Activated CD8-positive, alpha-beta T cell treated with anti-CD3 and anti-CD28 coated beads for 36 hours (primary cell): Measurements from ENCODE around the gene TECTB. TPM values are rescaled to one million over a fixed set of nuclear protein-coding genes. Genes with fewer than 3 reads are reported as not detected.
A peak's percentile ranks its signal among the peaks of the same experiment; 100 is the strongest.

Source experiments
- ATAC-seq: fragments of 200-7000 bp; cut with Tn5 transposase; one replicate; pipeline ENCODE4 v1.10.0; 2021; ENCODE audit warnings: mild to moderate bottlenecking, moderate library complexity
- CTCF ChIA-PET: fragments of 350-600 bp; sonication (Branson Sonifier 250); formaldehyde crosslinking; loops from one replicate; lab custom pipeline; 2021; ENCODE audit warnings: antibody characterized with exemption; lab: Charles Lee
- POLR2A ChIA-PET: fragments of 350-600 bp; sonication (Branson Sonifier 250); formaldehyde crosslinking; loops from one replicate; lab custom pipeline; 2021; ENCODE audit warnings: antibody characterized with exemption; lab: Charles Lee
- DNase-seq: peaks from one replicate; pipeline ENCODE4 v3.0.0-alpha.2; 2020
- H3K27ac Mint-ChIP-seq: one replicate; pipeline ENCODE4 v1.8.0; 2021; ENCODE audit warnings: mild to moderate bottlenecking, mixed read lengths
- H3K27me3 Mint-ChIP-seq: one replicate; pipeline ENCODE4 v1.8.0; 2021; ENCODE audit warnings: mixed read lengths
- H3K36me3 Mint-ChIP-seq: one replicate; pipeline ENCODE4 v1.8.0; 2021; ENCODE audit warnings: low read depth, mixed read lengths
- H3K4me1 Mint-ChIP-seq: one replicate; pipeline ENCODE4 v1.8.0; 2021; ENCODE audit warnings: low read depth, mixed read lengths
- H3K4me3 Mint-ChIP-seq: one replicate; pipeline ENCODE4 v1.8.0; 2021; ENCODE audit warnings: mild to moderate bottlenecking, moderate library complexity, mixed read lengths
- H3K9me3 Mint-ChIP-seq: one replicate; pipeline ENCODE4 v1.8.0; 2021; ENCODE audit warnings: mixed read lengths
- CTCF ChIP-seq: fragments of 200-600 bp; IDR thresholded peaks from one replicate; pipeline ENCODE4 v1.8.0; 2022; ENCODE audit warnings: antibody characterized with exemption, mild to moderate bottlenecking
- intact Hi-C: fragments of 100-400 bp; cut with micrococcal nuclease; formaldehyde crosslinking; loops from one replicate; pipeline ENCODE4 v1.10.0; 2022
- total RNA-seq, 2 experiments: library from RNA; stranded (reverse); gene quantifications; one replicate each; pipeline ENCODE4 v1.2.3, GENCODE V29; 2021

The TECTB gene
- total RNA-seq, 2 experiments from 2014 or later, result not detected

- no peaks in the 10 kb centered on the region for H3K9me3 Mint-ChIP-seq
- ATAC-seq, result no peak
- CTCF ChIA-PET, result interaction anchor here (1.0 to 1.5 kb wide), 2 partner anchors 49 to 161 kb away, joined by 3 to 5 read pairs; no protein-coding TSS in a partner anchor
- intact Hi-C loops, result loop anchor here (10.0 kb wide), 1 partner anchor 177 kb away; no protein-coding TSS in a partner anchor
- H3K36me3 Mint-ChIP-seq, result no peaks in the 10 kb centered on the region
- H3K27ac Mint-ChIP-seq, result no peak overlapping the region
- no peak for DNase-seq
- H3K27me3 Mint-ChIP-seq, result peaks cover 22% of the 10 kb centered on the region
- POLR2A ChIA-PET, result interaction anchor here (0.7 kb wide), 1 partner anchor 1191 kb away, joined by 3 read pairs; no protein-coding TSS in a partner anchor
- TF ChIP-seq CTCF, result no peak
- no peaks in the 10 kb centered on the region for H3K4me1 Mint-ChIP-seq
- no peak overlapping the region for H3K4me3 Mint-ChIP-seq
Observed at GRCh38 chr10:112311481-112311880, 28.3 kb downstream of the TECTB start.

GRCh38 chr10:112313234-112313633, 30.0 kb downstream of the TECTB start:
- POLR2A ChIA-PET, result no interaction called here
- no peak for DNase-seq
- CTCF ChIA-PET, result interaction anchor here (0.9 to 5.8 kb wide), 4 partner anchors 11 to 176 kb away, joined by 3 to 29 read pairs (median 6); no protein-coding TSS in a partner anchor
- no peak for TF ChIP-seq CTCF
- no peak overlapping the region for H3K4me3 Mint-ChIP-seq
- H3K9me3 Mint-ChIP-seq, result no peaks in the 10 kb centered on the region
- no peaks in the 10 kb centered on the region for H3K36me3 Mint-ChIP-seq
- no peak overlapping the region for H3K27ac Mint-ChIP-seq
- H3K27me3 Mint-ChIP-seq, result peaks cover 19% of the 10 kb centered on the region
- no peak for ATAC-seq
- no peaks in the 10 kb centered on the region for H3K4me1 Mint-ChIP-seq
- intact Hi-C loops, result loop anchor here (10.0 kb wide), 1 partner anchor 178 kb away; no protein-coding TSS in a partner anchor

GRCh38 chr10:112313911-112314310, 30.7 kb downstream of the TECTB start:
- DNase-seq (no peak), ATAC-seq (no peak)
- intact Hi-C loops, result loop anchor here (10.0 kb wide), 1 partner anchor 179 kb away; no protein-coding TSS in a partner anchor
- ChIA-PET POLR2A (no interaction called here), CTCF (interaction anchor here (0.6 to 5.8 kb wide), 17 partner anchors 9 to 197 kb away, joined by 3 to 29 read pairs (median 4); no protein-coding TSS in a partner anchor)
- Mint-ChIP-seq H3K4me3 (no peak overlapping the region), H3K27me3 (peaks cover 19% of the 10 kb centered on the region), H3K36me3 (no peaks in the 10 kb centered on the region), H3K9me3 (no peaks in the 10 kb centered on the region), H3K4me1 (no peaks in the 10 kb centered on the region), H3K27ac (no peak overlapping the region)
- TF ChIP-seq CTCF, result no peak

- ChIA-PET POLR2A (no interaction called here), CTCF (interaction anchor here (0.7 to 5.8 kb wide), 25 partner anchors 8 to 200 kb away, joined by 3 to 29 read pairs (median 4); partner anchors contain the start of gene GPAM)
- Mint-ChIP-seq H3K9me3 (no peaks in the 10 kb centered on the region), H3K36me3 (no peaks in the 10 kb centered on the region), H3K27ac (no peak overlapping the region), H3K27me3 (peaks cover 19% of the 10 kb centered on the region), H3K4me3 (no peak overlapping the region), H3K4me1 (no peaks in the 10 kb centered on the region)
- peak; percentile 87 for ATAC-seq
- peak; percentile 91 for TF ChIP-seq CTCF
- intact Hi-C loops, result loop anchor here (10.0 kb wide), 1 partner anchor 180 kb away; no protein-coding TSS in a partner anchor
- peak; percentile 88 for DNase-seq
Observed at GRCh38 chr10:112314822-112315474, 31.7 kb downstream of the TECTB start.

- Mint-ChIP-seq H3K4me3 (no peak overlapping the region), H3K27ac (no peak overlapping the region), H3K9me3 (no peaks in the 10 kb centered on the region), H3K36me3 (no peaks in the 10 kb centered on the region), H3K4me1 (peaks cover 6% of the 10 kb centered on the region), H3K27me3 (peaks cover 7% of the 10 kb centered on the region)
- TF ChIP-seq CTCF, result no peak
- CTCF ChIA-PET, result interaction anchor here (1.0 to 1.1 kb wide), 2 partner anchors 11 to 14 kb away, joined by 3 to 5 read pairs; no protein-coding TSS in a partner anchor
- ATAC-seq (no peak), DNase-seq (no peak)
- POLR2A ChIA-PET, result no interaction called here
- intact Hi-C loops, result no loop called here
Observed at GRCh38 chr10:112327678-112328077, 44.5 kb downstream of the TECTB start.
